Inflammatory macrophage treated with lipopolysaccharide for 4 hours (primary cell): ENCODE data around the gene ZDHHC14.
"Not testable (repeated sequence)": the region's sequence is repeated elsewhere in the genome, so short reads cannot be mapped to it uniquely, and the experiment has no call there.

ENCODE experiments used
- DNase-seq: peaks from one replicate; pipeline ENCODE4 v3.0.0-alpha.2; 2020

Gene ZDHHC14

GRCh38 chr6:157555455-157556143, 174.6 kb downstream of the ZDHHC14 start:
- no peak for DNase-seq

- DNase-seq, result no peak
These were observed 175.2 kb downstream of the ZDHHC14 start for GRCh38 chr6:157556144-157556645.

GRCh38 chr6:157556671-157557430, 175.9 kb downstream of the ZDHHC14 start:
- no peak for DNase-seq

GRCh38 chr6:157557559-157557958, 176.6 kb downstream of the ZDHHC14 start:
- DNase-seq, result no peak

GRCh38 chr6:157558049-157558448, 177.1 kb downstream of the ZDHHC14 start:
- DNase-seq, result no peak

GRCh38 chr6:157558487-157559200, 177.7 kb downstream of the ZDHHC14 start:
- no peak for DNase-seq

- DNase-seq, result no peak
These were observed 178.3 kb downstream of the ZDHHC14 start for GRCh38 chr6:157559201-157559756.

GRCh38 chr6:157560063-157560462, 179.1 kb downstream of the ZDHHC14 start:
- DNase-seq, result not testable (repeated sequence)

- no peak for DNase-seq
These were observed 179.9 kb downstream of the ZDHHC14 start for GRCh38 chr6:157560691-157561413.

- no peak for DNase-seq
These were observed 180.4 kb downstream of the ZDHHC14 start for GRCh38 chr6:157561414-157561790.

GRCh38 chr6:157561929-157562810, 181.2 kb downstream of the ZDHHC14 start:
- no peak for DNase-seq

- DNase-seq, result no peak
These were observed 182.0 kb downstream of the ZDHHC14 start for GRCh38 chr6:157562997-157563396.

- DNase-seq, result no peak
These were observed 182.8 kb downstream of the ZDHHC14 start for GRCh38 chr6:157563611-157564284.

- DNase-seq, result no peak
These were observed 187.7 kb downstream of the ZDHHC14 start for GRCh38 chr6:157568702-157569101.

GRCh38 chr6:157569543-157569942, 188.6 kb downstream of the ZDHHC14 start:
- no peak for DNase-seq

- no peak for DNase-seq
These were observed 189.1 kb downstream of the ZDHHC14 start for GRCh38 chr6:157570104-157570503.

- no peak for DNase-seq
These were observed 189.8 kb downstream of the ZDHHC14 start for GRCh38 chr6:157570752-157571151.

- no peak for DNase-seq
These were observed 190.3 kb downstream of the ZDHHC14 start for GRCh38 chr6:157571269-157571668.

- DNase-seq, result no peak
These were observed 191.0 kb downstream of the ZDHHC14 start for GRCh38 chr6:157571950-157572349.

GRCh38 chr6:157574851-157575424, 193.9 kb downstream of the ZDHHC14 start:
- no peak for DNase-seq
